HepG2 (cell line): ENCODE results near the gene EEIG1. TPM values are rescaled to one million over a fixed set of nuclear protein-coding genes. Genes with fewer than 3 reads are reported as not detected.

Source experiments
- CENPBD1 ChIP-seq: sonication (generic); formaldehyde crosslinking; IDR thresholded peaks from 2 replicates; pipeline ENCODE4 v1.8.0; 2022; ENCODE audit warnings: missing genetic modification reagents, low read depth, mild to moderate bottlenecking, borderline replicate concordance
- CREB3 ChIP-seq: sonication (generic); formaldehyde crosslinking; IDR thresholded peaks from 2 replicates; pipeline ENCODE4 v1.5.0; 2020; ENCODE audit warnings: missing genetic modification reagents
- DZIP1 ChIP-seq: sonication (generic); formaldehyde crosslinking; IDR thresholded peaks from 2 replicates; pipeline ENCODE4 v1.5.0; 2020; ENCODE audit warnings: mild to moderate bottlenecking, missing genetic modification reagents
- E2F1 ChIP-seq: sonication (generic); formaldehyde crosslinking; IDR thresholded peaks from 2 replicates; pipeline ENCODE4 v1.5.0; 2020; ENCODE audit warnings: missing genetic modification reagents
- GMEB2 ChIP-seq: IDR thresholded peaks from 2 replicates; pipeline ENCODE4 v1.6.1; 2016; ENCODE audit warnings: missing biosample characterization, missing genetic modification reagents, low read depth
- MBNL3 ChIP-seq: fragments of 250-450 bp; sonication (Bioruptor Pico); conservative IDR thresholded peaks from 2 replicates; pipeline ENCODE4 v1.8.0; 2022; ENCODE audit warnings: mild to moderate bottlenecking, inconsistent platforms
- MXD4 ChIP-seq: IDR thresholded peaks from 2 replicates; pipeline ENCODE4 v1.6.1; 2016; ENCODE audit warnings: mild to moderate bottlenecking, missing biosample characterization, missing genetic modification reagents
- MXI1 ChIP-seq: IDR thresholded peaks from 3 replicates; pipeline ENCODE4 v1.6.1; 2012; ENCODE audit warnings: low read depth, low read length, inconsistent platforms, borderline replicate concordance
- PHB2 ChIP-seq: fragments of 450-650 bp; IDR thresholded peaks from 2 replicates; pipeline ENCODE4 v1.6.1; 2018; ENCODE audit not compliant: partially characterized antibody
- PHF20 ChIP-seq: sonication (generic); formaldehyde crosslinking; IDR thresholded peaks from 2 replicates; pipeline ENCODE4 v1.5.0; 2020; ENCODE audit warnings: mild to moderate bottlenecking, missing genetic modification reagents
- REST ChIP-seq, 2 experiments: IDR thresholded peaks; 2 replicates each; pipeline ENCODE4 v1.6.1; 2011 to 2012; ENCODE audit warnings: low read length in 2 of 2, borderline replicate concordance in 1 of 2, low read depth in 1 of 2, mild to moderate bottlenecking in 1 of 2, moderate library complexity in 1 of 2
- SRSF4 ChIP-seq: fragments of 200-400 bp; formaldehyde crosslinking; IDR thresholded peaks from one replicate; pipeline ENCODE4 v1.6.1; 2018; ENCODE audit warnings: mild to moderate bottlenecking, low read depth, low read length, moderate library complexity; ENCODE audit not compliant: poor library complexity, severe bottlenecking
- TCF12 ChIP-seq, 2 experiments: fragments of 450-650 bp in 1 of 2; sonication (generic) in 1 of 2; formaldehyde crosslinking in 1 of 2; IDR thresholded peaks; 2 replicates each; pipeline versions ENCODE4 v1.6.1 to v1.8.0; 2017 to 2022; ENCODE audit warnings: antibody characterized with exemption in 1 of 2, mild to moderate bottlenecking in 1 of 2, missing genetic modification reagents in 1 of 2, moderate library complexity in 1 of 2
- TFDP1 ChIP-seq: IDR thresholded peaks from 2 replicates; pipeline ENCODE4 v1.6.1; 2016; ENCODE audit warnings: missing compliant biosample characterization, missing genetic modification reagents, borderline replicate concordance
- ZFY ChIP-seq: sonication (generic); formaldehyde crosslinking; IDR thresholded peaks from 2 replicates; pipeline ENCODE4 v1.4.0; 2020; ENCODE audit warnings: missing genetic modification reagents
- ZNF292 ChIP-seq: sonication (generic); formaldehyde crosslinking; IDR thresholded peaks from 2 replicates; pipeline ENCODE4 v1.8.1; 2022; ENCODE audit warnings: mild to moderate bottlenecking, low read depth, missing genetic modification reagents, borderline replicate concordance
- ZNF644 ChIP-seq: IDR thresholded peaks from 2 replicates; pipeline ENCODE4 v1.6.1; 2016; ENCODE audit warnings: low read depth
- ZNF713 ChIP-seq: sonication (generic); formaldehyde crosslinking; IDR thresholded peaks from 2 replicates; pipeline ENCODE4 v1.4.0; 2020; ENCODE audit warnings: mild to moderate bottlenecking, missing genetic modification reagents
- polyA plus RNA-seq, 8 experiments: library from polyadenylated mRNA; depleted of rRNA in 3 of 8; stranded (reverse) in 7 of 8; unstranded in 1 of 8; fragments of >200 nt; fragmentation: Illumina TruSeq in 4 of 8; extraction: Trizol in 4 of 8; gene quantifications; 2 replicates each; pipeline versions ENCODE4 v1.2.1 to v1.2.3, GENCODE V29; 2011 to 2016; ENCODE audit warnings: low read depth in 4 of 8, missing spikeins in 1 of 8, mixed read lengths in 1 of 8; ENCODE audit not compliant: insufficient read depth in 1 of 8
- total RNA-seq, 5 experiments: library from RNA; depleted of rRNA; stranded (reverse); fragments of >200 nt; fragmentation: Illumina TruSeq; extraction: Trizol; gene quantifications; 2 replicates each; pipeline ENCODE4 v1.2.3, GENCODE V29; 2016; ENCODE audit warnings: low read depth in 1 of 5

The EEIG1 gene
- total and polyA plus RNA-seq, 2 of the 13 experiments (the other 11 are each of a cell fraction or from before 2014, with no cell fraction given), result 16.6 to 25.2 TPM

GRCh38 chr9:128005923-128006322 is 25.1 kb upstream of the EEIG1 start (continued):
- TF ChIP-seq DZIP1 (CRISPR knock-in tag) (no peak), CREB3 (no peak), TCF12 (IDR thresholded peaks at IDR 0.05) (no peak), TCF12 (CRISPR knock-in tag; IDR thresholded peaks at IDR 0.05) (no peak), MBNL3 (CRISPR knock-in tag) (no peak), PHF20 (CRISPR knock-in tag) (no peak; the same call in 1 of the 2 replicates), REST (IDR thresholded peaks at IDR 0.05; ENCODE audit: borderline replicate concordance in 1 of 2, low read depth in 1 of 2, low read length in 2 of 2) (no peak), ZNF292 (CRISPR knock-in tag) (peak; percentile 95), ZNF644 (CRISPR knock-in tag) (no peak), MXI1 (peak; percentile 49; the same call in 1 of the 3 replicates), CENPBD1 (CRISPR knock-in tag) (no peak), E2F1 (CRISPR knock-in tag) (no peak), PHB2 (no peak), ZNF713 (no peak), MXD4 (CRISPR knock-in tag) (no peak), ZFY (CRISPR knock-in tag) (no peak), TFDP1 (CRISPR knock-in tag) (no peak), GMEB2 (CRISPR knock-in tag) (no peak), SRSF4 (no peak)
